GM06990 (cell line): ENCODE measurements around the gene RAB31.
"Not testable (repeated sequence)": the region's sequence is repeated elsewhere in the genome, so short reads cannot be mapped to it uniquely, and the experiment has no call there.

Source experiments
- DNase-seq: peaks from one replicate; pipeline ENCODE4 v3.0.0-alpha.2; 2011; ENCODE audit not compliant: insufficient read length; ENCODE audit errors: extremely low read depth
- H3K27me3 ChIP-seq: replicated peaks from 2 replicates; pipeline ENCODE4 v1.6.0; 2011; ENCODE audit warnings: low read length; ENCODE audit not compliant: control insufficient read depth, insufficient read depth
- H3K36me3 ChIP-seq: 2 replicates; pipeline ENCODE4 v1.5.1; 2011; ENCODE audit warnings: low read length; ENCODE audit not compliant: control insufficient read depth, insufficient read depth
- H3K4me3 ChIP-seq: replicated peaks from 2 replicates; pipeline ENCODE4 v1.5.1; 2011; ENCODE audit warnings: low read depth, mild to moderate bottlenecking, control low read depth, low read length
- TF ChIP-seq, protein P1 (sequence below): IDR thresholded peaks from 2 replicates; pipeline ENCODE4 v1.5.1; 2011; ENCODE audit warnings: low read length, control low read depth, mild to moderate bottlenecking, inconsistent platforms; ENCODE audit not compliant: insufficient read depth, poor library complexity, severe bottlenecking

Gene RAB31

DNA sequence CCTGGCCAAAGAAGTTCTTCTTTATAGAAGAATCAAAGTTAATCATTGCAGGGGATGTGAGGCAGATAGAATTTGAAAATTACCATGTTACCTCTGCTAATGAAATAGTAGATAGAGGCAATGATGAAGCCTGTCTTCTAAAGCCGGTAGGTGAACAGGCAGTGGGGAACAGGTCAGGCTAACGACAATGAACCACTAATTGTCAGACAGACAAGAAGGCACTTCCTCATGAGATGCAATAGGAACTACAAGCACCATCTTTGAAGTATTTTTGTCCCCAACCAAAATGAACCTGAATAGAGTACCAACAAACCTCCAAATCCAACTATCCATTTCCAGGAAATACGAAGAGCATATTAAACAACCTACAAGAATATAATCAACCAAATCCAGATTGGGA lies 41.6 kb upstream of the RAB31 start:
- Histone ChIP-seq H3K4me3 (no peak overlapping the region), H3K36me3 (no peaks in the 10 kb centered on the region), H3K27me3 (no peaks in the 10 kb centered on the region)
- no peak for DNase-seq
- TF ChIP-seq, protein P1, sequence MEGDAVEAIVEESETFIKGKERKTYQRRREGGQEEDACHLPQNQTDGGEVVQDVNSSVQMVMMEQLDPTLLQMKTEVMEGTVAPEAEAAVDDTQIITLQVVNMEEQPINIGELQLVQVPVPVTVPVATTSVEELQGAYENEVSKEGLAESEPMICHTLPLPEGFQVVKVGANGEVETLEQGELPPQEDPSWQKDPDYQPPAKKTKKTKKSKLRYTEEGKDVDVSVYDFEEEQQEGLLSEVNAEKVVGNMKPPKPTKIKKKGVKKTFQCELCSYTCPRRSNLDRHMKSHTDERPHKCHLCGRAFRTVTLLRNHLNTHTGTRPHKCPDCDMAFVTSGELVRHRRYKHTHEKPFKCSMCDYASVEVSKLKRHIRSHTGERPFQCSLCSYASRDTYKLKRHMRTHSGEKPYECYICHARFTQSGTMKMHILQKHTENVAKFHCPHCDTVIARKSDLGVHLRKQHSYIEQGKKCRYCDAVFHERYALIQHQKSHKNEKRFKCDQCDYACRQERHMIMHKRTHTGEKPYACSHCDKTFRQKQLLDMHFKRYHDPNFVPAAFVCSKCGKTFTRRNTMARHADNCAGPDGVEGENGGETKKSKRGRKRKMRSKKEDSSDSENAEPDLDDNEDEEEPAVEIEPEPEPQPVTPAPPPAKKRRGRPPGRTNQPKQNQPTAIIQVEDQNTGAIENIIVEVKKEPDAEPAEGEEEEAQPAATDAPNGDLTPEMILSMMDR, result no peak

DNA sequence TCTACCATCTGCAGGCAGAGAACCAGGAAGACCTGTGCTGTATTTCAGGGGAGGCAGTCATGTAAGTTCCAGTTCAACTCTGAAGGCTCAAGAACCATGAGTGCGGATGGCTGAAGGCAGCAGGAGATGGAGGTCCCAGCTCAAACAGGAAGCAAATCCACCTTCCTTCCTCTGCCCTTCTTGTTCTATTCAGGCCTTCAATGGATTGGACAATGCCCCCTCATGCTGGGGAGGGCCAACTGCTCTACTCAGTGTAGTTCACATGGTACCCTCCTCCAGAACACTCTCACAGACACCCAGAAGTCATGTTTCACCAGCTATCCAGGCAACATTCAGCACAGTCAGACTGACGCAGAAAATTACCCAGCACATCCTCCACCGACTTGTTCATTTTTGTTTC lies 39.1 kb upstream of the RAB31 start:
- Histone ChIP-seq H3K27me3 (no peaks in the 10 kb centered on the region), H3K36me3 (no peaks in the 10 kb centered on the region), H3K4me3 (no peak overlapping the region)
- TF ChIP-seq, protein P1, result no peak
- DNase-seq, result no peak

DNA sequence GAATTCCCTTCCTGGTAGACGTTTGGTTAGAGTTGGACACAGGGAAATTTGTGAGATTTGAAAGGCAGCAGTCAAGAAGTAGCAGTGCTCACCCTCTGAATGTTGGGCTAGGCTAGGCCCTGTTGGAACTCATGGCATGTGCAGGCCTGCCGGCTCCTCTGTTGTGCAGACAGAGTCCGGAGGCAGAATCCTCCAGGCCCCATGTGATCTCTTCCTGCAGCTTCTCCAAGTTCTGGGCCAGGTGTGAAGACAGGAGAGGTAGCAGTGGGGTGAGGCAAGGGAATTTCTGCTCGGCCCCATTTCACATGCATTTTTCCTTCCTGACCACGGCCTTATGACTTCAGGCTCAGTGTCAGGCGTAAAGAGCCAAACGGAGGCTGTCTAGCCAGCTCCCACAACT lies 36.9 kb upstream of the RAB31 start:
- Histone ChIP-seq H3K27me3 (no peaks in the 10 kb centered on the region; the same call in 1 of the 2 replicates), H3K4me3 (no peak overlapping the region), H3K36me3 (no peaks in the 10 kb centered on the region)
- DNase-seq, result no peak
- TF ChIP-seq, protein P1, result no peak

DNA sequence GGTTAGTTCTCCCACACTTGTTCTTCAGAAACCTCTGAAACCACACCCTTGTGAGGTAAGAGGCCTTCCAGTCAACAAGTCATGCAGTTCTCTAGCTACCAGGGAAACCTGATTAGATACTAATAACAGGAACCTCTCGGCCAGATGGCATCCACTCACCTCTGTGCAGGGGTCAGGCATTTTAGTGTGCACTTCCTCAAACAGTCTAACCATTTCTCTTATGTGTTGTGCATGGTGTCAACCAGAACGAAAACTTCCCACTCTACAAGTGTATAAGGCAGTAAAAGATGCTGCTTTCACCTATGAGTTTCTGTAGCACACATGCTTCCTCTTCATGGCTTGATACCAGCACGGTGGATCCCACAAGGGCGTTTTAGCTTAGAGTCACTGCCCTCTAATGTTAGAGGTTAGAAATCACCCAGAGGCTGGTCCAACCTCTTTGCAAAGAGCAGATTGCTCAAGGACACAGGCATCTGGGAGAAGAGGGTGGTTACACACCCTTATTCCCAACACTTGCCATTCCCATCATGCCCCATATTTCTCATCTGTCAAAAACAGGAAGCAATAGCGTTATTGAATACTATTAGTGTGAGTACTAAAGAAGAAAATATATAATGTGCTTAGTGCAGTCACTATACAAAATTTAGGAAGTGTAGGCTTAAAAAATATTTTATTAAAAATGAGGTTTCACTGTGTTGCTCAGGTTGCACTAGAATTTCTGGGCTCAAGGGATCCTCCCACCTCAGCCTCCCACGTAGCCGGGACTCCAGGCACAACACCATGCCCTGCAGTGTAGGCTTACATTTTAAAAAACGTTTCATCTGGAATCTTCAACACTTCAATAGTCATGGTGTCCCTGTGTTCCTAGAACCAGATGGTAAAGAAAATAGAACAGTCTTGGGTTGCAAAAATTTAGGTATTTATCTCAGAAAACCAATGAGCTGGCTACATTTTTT lies 34.5 kb upstream of the RAB31 start:
- TF ChIP-seq, protein P1, result peak; percentile 53
- peak; percentile 88 for DNase-seq

DNA sequence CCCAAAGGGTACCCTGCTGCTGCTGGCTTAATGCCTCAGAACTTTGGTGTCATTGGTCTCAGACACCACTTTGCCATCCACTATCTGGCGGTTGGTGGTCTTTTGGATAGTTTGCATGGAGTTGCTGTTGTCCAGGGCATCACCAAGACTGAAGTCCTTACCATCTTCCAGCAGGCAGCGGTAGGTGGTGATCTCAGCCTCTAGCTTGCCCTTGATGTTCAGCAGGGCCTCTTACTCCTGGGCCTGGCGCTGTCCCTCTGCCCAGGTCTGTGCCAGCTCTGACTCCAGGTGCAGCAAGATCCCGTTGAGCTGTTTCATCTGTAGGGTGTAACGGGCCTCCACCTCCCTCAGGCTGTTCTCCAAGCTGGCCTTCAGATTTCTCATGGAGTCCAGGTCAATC lies 29.9 kb upstream of the RAB31 start:
- H3K4me3 ChIP-seq, H3K27me3 ChIP-seq, H3K36me3 ChIP-seq, DNase-seq: not testable (repeated sequence)

More for the DNA sequence above, 34.5 kb upstream of the RAB31 start:
- Histone ChIP-seq H3K36me3 (no peaks in the 10 kb centered on the region), H3K27me3 (no peaks in the 10 kb centered on the region; the same call in 1 of the 2 replicates), H3K4me3 (no peak overlapping the region)

DNA sequence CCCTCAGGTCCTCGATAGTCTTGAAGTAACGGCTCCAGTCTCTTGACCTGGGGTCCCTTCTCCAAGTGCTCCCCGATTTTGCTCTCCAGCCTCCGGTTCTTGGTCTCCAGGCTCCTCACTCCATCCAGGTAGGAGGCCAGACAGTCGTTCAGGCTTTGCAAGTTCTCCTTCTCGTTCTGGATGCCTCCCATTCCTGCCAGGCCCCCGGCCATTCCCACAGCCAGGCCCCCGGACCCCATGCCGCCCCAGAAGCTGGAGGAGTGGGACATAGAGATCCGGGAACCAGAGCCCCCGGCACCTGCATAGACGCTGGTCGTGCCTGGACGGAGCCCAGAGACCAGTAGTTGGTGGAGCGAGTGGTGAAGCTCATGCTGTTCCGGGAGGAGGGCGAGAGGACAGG lies 29.0 kb upstream of the RAB31 start:
- no peak for DNase-seq
- TF ChIP-seq, protein P1, result no peak
- Histone ChIP-seq H3K27me3 (no peaks in the 10 kb centered on the region; the same call in 1 of the 2 replicates), H3K4me3 (no peak overlapping the region), H3K36me3 (no peaks in the 10 kb centered on the region)
